HepG2 (cell line): ENCODE data around the gene SERPINA6. TPM values are rescaled to one million over a fixed set of nuclear protein-coding genes. Genes with fewer than 3 reads are reported as not detected.

ENCODE experiments used
- ATAC-seq: fragments of 200-7000 bp; cut with Tn5 transposase; 3 replicates; pipeline ENCODE4 v1.9.1; 2020; ENCODE audit warnings: mild to moderate bottlenecking, moderate library complexity
- BruUV-seq: library from RNA; stranded (reverse); fragments of 400-500 nt; replicated peaks from 2 replicates; lab custom pipeline; 2021; lab: Mats Ljungman, UMichigan
- CTCF ChIA-PET: fragments of 300-600 bp; formaldehyde crosslinking; extraction: SDS; loops from one replicate; lab custom pipeline; 2021; ENCODE audit warnings: low total read pairs, inconsistent platforms, low intra/inter-chr PET ratio; lab: Yijun Ruan, JAX
- POLR2A ChIA-PET: fragments of 350-600 bp; sonication (Branson Sonifier 250); formaldehyde crosslinking; loops from one replicate; lab custom pipeline; 2020; ENCODE audit warnings: antibody characterized with exemption, inconsistent platforms; lab: Yijun Ruan, JAX
- DNase-seq: peaks from one replicate; pipeline ENCODE4 v3.0.0-alpha.2; 2015; ENCODE audit warnings: low spot score
- FAIRE-seq: peaks from 3 replicates; lab custom pipeline; 2011; peaks lifted over from hg19 to GRCh38; lab: Jason Lieb, UNC
- H2AFZ ChIP-seq: one replicate; pipeline ENCODE4 v1.6.1; 2011; ENCODE audit warnings: low read length, inconsistent platforms
- H3K27ac ChIP-seq: fragments of 300-600 bp; 3 replicates; pipeline ENCODE4 v1.8.0; 2011; ENCODE audit warnings: mixed run types, mild to moderate bottlenecking, mixed read lengths, low read length, inconsistent platforms; ENCODE audit not compliant: insufficient read depth; ENCODE audit errors: extremely low read length
- H3K27me3 ChIP-seq, 2 experiments: fragments of 200-600 bp in 1 of 2; 2 replicates in 1 of 2; 3 replicates in 1 of 2; pipeline versions ENCODE4 v1.6.0 to v1.8.0; 2011; ENCODE audit warnings: low read length in 2 of 2, mild to moderate bottlenecking in 2 of 2, moderate library complexity in 2 of 2, inconsistent platforms in 1 of 2; ENCODE audit not compliant: insufficient read depth in 2 of 2, control insufficient read depth in 1 of 2
- H3K36me3 ChIP-seq, 2 experiments: fragments of 200-600 bp in 1 of 2; replicated peaks in 1 of 2; 2 replicates in 1 of 2; 3 replicates in 1 of 2; pipeline versions ENCODE4 v1.5.1 to v1.8.0; 2011; ENCODE audit warnings: low read length in 2 of 2, inconsistent platforms in 1 of 2; ENCODE audit not compliant: insufficient read depth in 2 of 2, control insufficient read depth in 1 of 2
- H3K4me1 ChIP-seq: 2 replicates; pipeline ENCODE4 v1.5.1; 2012; ENCODE audit warnings: low read length, inconsistent platforms; ENCODE audit not compliant: insufficient read depth
- H3K4me2 ChIP-seq: 2 replicates; pipeline ENCODE4 v1.6.0; 2011; ENCODE audit warnings: low read depth, low read length, inconsistent platforms
- H3K4me3 ChIP-seq, 3 experiments: fragments of 200-600 bp in 1 of 3; sonication (generic), shearing (Covaris generic) in 1 of 3; replicated peaks in 1 of 3; 2 replicates each; pipeline ENCODE4 v1.5.1; 2011 to 2016; ENCODE audit warnings: low read length in 3 of 3, inconsistent platforms in 2 of 3, low read depth in 2 of 3, mild to moderate bottlenecking in 2 of 3, control low read depth in 1 of 3, mixed read lengths in 1 of 3; ENCODE audit not compliant: insufficient read depth in 1 of 3
- H3K79me2 ChIP-seq: one replicate; pipeline ENCODE4 v1.6.1; 2011; ENCODE audit warnings: low read length, inconsistent platforms; ENCODE audit not compliant: insufficient read depth
- H3K9ac ChIP-seq: 2 replicates; pipeline ENCODE4 v1.6.0; 2011; ENCODE audit warnings: mild to moderate bottlenecking, low read depth, low read length, inconsistent platforms; ENCODE audit not compliant: insufficient read depth
- H3K9me3 ChIP-seq: 2 replicates; pipeline ENCODE4 v1.5.1; 2012; ENCODE audit warnings: mild to moderate bottlenecking, low read length
- H4K20me1 ChIP-seq: 2 replicates; pipeline ENCODE4 v1.6.0; 2011; ENCODE audit warnings: inconsistent platforms, mild to moderate bottlenecking, low read length, moderate library complexity; ENCODE audit not compliant: insufficient read depth
- AGO2 ChIP-seq: fragments of 200-400 bp; formaldehyde crosslinking; optimal IDR thresholded peaks from 2 replicates; pipeline ENCODE3; 2017; ENCODE audit warnings: mild to moderate bottlenecking, low read depth, low read length, moderate library complexity
- FOXA3 ChIP-seq: IDR thresholded peaks from 2 replicates; pipeline ENCODE4 v1.6.1; 2016; ENCODE audit warnings: missing genetic modification reagents, missing compliant biosample characterization
- GLMP ChIP-seq: sonication (generic); formaldehyde crosslinking; IDR thresholded peaks from 2 replicates; pipeline ENCODE4 v1.9.0; 2021; ENCODE audit warnings: missing genetic modification reagents, mild to moderate bottlenecking, borderline replicate concordance
- GPN1 ChIP-seq: sonication (generic); formaldehyde crosslinking; IDR thresholded peaks from 2 replicates; pipeline ENCODE4 v1.5.1; 2020; ENCODE audit warnings: missing genetic modification reagents, borderline replicate concordance
- HNRNPLL ChIP-seq: fragments of 200-400 bp; formaldehyde crosslinking; IDR thresholded peaks from 2 replicates; pipeline ENCODE4 v1.6.1; 2017; ENCODE audit warnings: mild to moderate bottlenecking, low read depth, low read length; ENCODE audit not compliant: poor library complexity, severe bottlenecking
- JARID2 ChIP-seq: sonication (generic); formaldehyde crosslinking; IDR thresholded peaks from 2 replicates; pipeline ENCODE4 v1.8.1; 2023; ENCODE audit warnings: missing genetic modification reagents, inconsistent platforms; ENCODE audit not compliant: insufficient replicate concordance
- KDM1A ChIP-seq: IDR thresholded peaks from 2 replicates; pipeline ENCODE4 v1.6.1; 2016; ENCODE audit warnings: missing compliant biosample characterization
- NCOA5 ChIP-seq: sonication (generic); formaldehyde crosslinking; IDR thresholded peaks from 2 replicates; pipeline ENCODE4 v1.4.0; 2020; ENCODE audit warnings: missing genetic modification reagents
- SETDB1 ChIP-seq: sonication (generic); formaldehyde crosslinking; IDR thresholded peaks from 2 replicates; pipeline ENCODE4 v1.5.1; 2020; ENCODE audit warnings: missing genetic modification reagents, mild to moderate bottlenecking, borderline replicate concordance
- SP4 ChIP-seq: sonication (generic); formaldehyde crosslinking; IDR thresholded peaks from 2 replicates; pipeline ENCODE4 v1.8.1; 2023; ENCODE audit warnings: mild to moderate bottlenecking, missing genetic modification reagents
- YEATS2 ChIP-seq: sonication (generic); formaldehyde crosslinking; IDR thresholded peaks from 2 replicates; pipeline ENCODE4 v1.4.0; 2020; ENCODE audit warnings: missing genetic modification reagents, borderline replicate concordance
- ZFP36L1 ChIP-seq: sonication (generic); formaldehyde crosslinking; IDR thresholded peaks from 2 replicates; pipeline ENCODE4 v1.8.0; 2022; ENCODE audit warnings: mild to moderate bottlenecking, missing genetic modification reagents, moderate library complexity
- ZNF230 ChIP-seq: sonication (generic); formaldehyde crosslinking; IDR thresholded peaks from 2 replicates; pipeline ENCODE4 v1.4.0; 2020; ENCODE audit warnings: mild to moderate bottlenecking, missing genetic modification reagents
- ZNF691 ChIP-seq: sonication (generic); formaldehyde crosslinking; IDR thresholded peaks from 2 replicates; pipeline ENCODE4 v1.4.0; 2020; ENCODE audit warnings: missing genetic modification reagents, low read depth, mild to moderate bottlenecking, borderline replicate concordance
- ZNF776 ChIP-seq: sonication (generic); formaldehyde crosslinking; IDR thresholded peaks from 2 replicates; pipeline ENCODE4 v1.4.0; 2020; ENCODE audit warnings: mild to moderate bottlenecking, missing genetic modification reagents
- WGBS: methylation state at CpG from one replicate; pipeline ENCODE4 v1.1.6; 2017; ENCODE audit warnings: low lambda C conversion rate; 5-methylcytosine and 5-hydroxymethylcytosine counted together
- in situ Hi-C: cut with HindIII; loops from 2 replicates; pipeline ENCODE4 v1.10.0; 2017; ENCODE audit warnings: low pct_unique_long_range_greater_than_20kb; ENCODE audit not compliant: extremely low pct_ligation_motif_present
- intact Hi-C: fragments of 100-400 bp; cut with micrococcal nuclease; formaldehyde crosslinking; loops from one replicate; pipeline ENCODE4 v1.10.0; 2022; ENCODE audit not compliant: unreplicated experiment
- polyA plus RNA-seq, 8 experiments: library from polyadenylated mRNA; depleted of rRNA in 3 of 8; stranded (reverse) in 7 of 8; unstranded in 1 of 8; fragments of >200 nt; fragmentation: Illumina TruSeq in 4 of 8; extraction: Trizol in 4 of 8; gene quantifications; 2 replicates each; pipeline versions ENCODE4 v1.2.1 to v1.2.3, GENCODE V29; 2011 to 2016; ENCODE audit warnings: low read depth in 4 of 8, missing spikeins in 1 of 8, mixed read lengths in 1 of 8; ENCODE audit not compliant: insufficient read depth in 1 of 8
- total RNA-seq, 5 experiments: library from RNA; depleted of rRNA; stranded (reverse); fragments of >200 nt; fragmentation: Illumina TruSeq; extraction: Trizol; gene quantifications; 2 replicates each; pipeline ENCODE4 v1.2.3, GENCODE V29; 2016; ENCODE audit warnings: low read depth in 1 of 5
- TF ChIP-seq, protein P1 (sequence below): IDR thresholded peaks from 2 replicates; pipeline ENCODE4 v1.6.1; 2016; ENCODE audit warnings: mild to moderate bottlenecking, missing biosample characterization, missing genetic modification reagents

The SERPINA6 gene
- total and polyA plus RNA-seq, 2 of the 13 experiments (the other 11 are each of a cell fraction or from before 2014, with no cell fraction given) = 260 to 333 TPM

DNA sequence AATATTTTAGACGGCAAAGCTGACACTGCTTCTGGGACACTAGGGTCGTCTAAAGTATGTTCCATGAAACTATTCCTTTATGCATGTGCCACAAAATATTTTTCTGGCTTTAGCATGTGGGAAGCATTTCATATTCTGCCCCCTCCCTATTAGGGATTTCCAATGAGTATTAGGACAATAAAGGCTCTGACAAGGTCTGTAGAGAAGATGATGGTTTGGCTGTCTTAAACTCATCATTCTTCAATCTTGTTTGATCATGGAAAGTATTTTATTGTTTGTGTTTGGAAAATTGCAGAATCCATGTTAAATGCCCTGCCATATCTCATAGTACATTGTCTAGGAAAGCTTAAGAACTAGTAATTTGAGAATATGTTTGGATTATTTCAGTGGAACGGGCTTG lies 42.5 kb upstream of the SERPINA6 start:
- no peaks in the 10 kb centered on the region for H3K79me2 ChIP-seq
- no peak for FAIRE-seq
- intact Hi-C loops (no loop called here), in situ Hi-C loops (no loop called here)
- TF ChIP-seq AGO2 = no peak
- TF ChIP-seq SETDB1 (CRISPR knock-in tag) = no peak
- no peak for TF ChIP-seq NCOA5
- TF ChIP-seq JARID2 = no peak
- TF ChIP-seq ZNF691 (CRISPR knock-in tag) = no peak
- no peak for TF ChIP-seq HNRNPLL
- no peak for TF ChIP-seq YEATS2 (CRISPR knock-in tag)
- H3K27ac ChIP-seq = no peak overlapping the region
- H3K4me2 ChIP-seq = no peak overlapping the region
- no peak overlapping the region for H2AFZ ChIP-seq
- no peak for ATAC-seq
- no peak overlapping the region for H3K4me3 ChIP-seq
- no peaks in the 10 kb centered on the region for H3K27me3 ChIP-seq
- POLR2A ChIA-PET = interaction anchor here (1.1 to 1.6 kb wide), 2 partner anchors 9 to 11 kb away, joined by 3 to 8 read pairs; no protein-coding TSS in a partner anchor
- 78% methylated on average over 3 of the region's 3 CpGs for WGBS
- no peak for DNase-seq
- H3K9ac ChIP-seq = no peak overlapping the region
- no peaks in the 10 kb centered on the region for H4K20me1 ChIP-seq
- no peaks in the 10 kb centered on the region for H3K36me3 ChIP-seq
- H3K9me3 ChIP-seq = no peaks in the 10 kb centered on the region
- CTCF ChIA-PET = no interaction called here
- peaks cover 100% of the 10 kb centered on the region for H3K4me1 ChIP-seq
- no TSS peak for BruUV-seq

DNA sequence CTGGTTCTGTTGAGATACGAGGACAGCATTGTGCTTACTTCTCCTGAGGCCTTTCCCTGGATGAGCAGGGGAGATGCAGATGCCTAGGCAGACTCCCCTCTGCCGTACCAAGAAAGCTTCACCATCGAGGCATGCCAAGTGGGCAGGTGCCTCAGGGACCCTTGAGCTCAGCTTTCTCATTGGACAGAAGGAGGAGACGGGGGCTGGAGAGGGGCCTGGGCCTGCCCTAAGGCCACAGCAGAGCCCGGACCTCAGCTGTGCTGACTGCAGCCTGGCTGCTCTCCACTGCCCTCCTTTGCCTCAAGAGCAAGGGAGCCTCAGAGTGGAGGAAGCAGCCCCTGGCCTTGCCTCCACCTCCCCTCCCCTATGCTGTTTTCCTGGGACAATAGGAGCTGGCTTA lies 41.8 kb upstream of the SERPINA6 start:
- Histone ChIP-seq H3K9me3 (no peaks in the 10 kb centered on the region), H3K27me3 (no peaks in the 10 kb centered on the region), H3K4me2 (no peak overlapping the region), H3K9ac (no peak overlapping the region), H3K79me2 (no peaks in the 10 kb centered on the region), H2AFZ (no peak overlapping the region), H3K36me3 (no peaks in the 10 kb centered on the region), H3K4me3 (no peak overlapping the region), H3K27ac (no peak overlapping the region), H3K4me1 (peaks cover 100% of the 10 kb centered on the region), H4K20me1 (no peaks in the 10 kb centered on the region)
- 69% methylated on average over 2 of the region's 5 CpGs for WGBS
- intact Hi-C loops (loop anchor here (1.0 kb wide), 1 partner anchor 15 kb away; no protein-coding TSS in a partner anchor), in situ Hi-C loops (no loop called here)
- BruUV-seq = no TSS peak
- no peak for ATAC-seq
- POLR2A ChIA-PET = interaction anchor here (1.1 to 1.6 kb wide), 2 partner anchors 10 to 11 kb away, joined by 3 to 8 read pairs; no protein-coding TSS in a partner anchor
- no peak for FAIRE-seq
- DNase-seq = no peak
- CTCF ChIA-PET = no interaction called here
- TF ChIP-seq GPN1 (CRISPR knock-in tag) (no peak), KDM1A (no peak), GLMP (CRISPR knock-in tag) (no peak), SP4 (CRISPR knock-in tag) (no peak), ZNF230 (no peak), ZFP36L1 (CRISPR knock-in tag) (no peak), ZNF776 (CRISPR knock-in tag) (no peak), FOXA3 (CRISPR knock-in tag) (no peak)
- TF ChIP-seq, protein P1, sequence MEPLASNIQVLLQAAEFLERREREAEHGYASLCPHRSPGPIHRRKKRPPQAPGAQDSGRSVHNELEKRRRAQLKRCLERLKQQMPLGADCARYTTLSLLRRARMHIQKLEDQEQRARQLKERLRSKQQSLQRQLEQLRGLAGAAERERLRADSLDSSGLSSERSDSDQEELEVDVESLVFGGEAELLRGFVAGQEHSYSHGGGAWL = no peak
